GM18498 (cell line): ENCODE measurements around the gene FATE1.

Source experiments
- ATAC-seq: cut with Tn5 transposase; IDR thresholded peaks from one replicate; pipeline ENCODE4 v1.9.1; 2021; ENCODE audit warnings: mild to moderate bottlenecking, moderate library complexity; ENCODE audit not compliant: unreplicated experiment

Gene FATE1

DNA sequence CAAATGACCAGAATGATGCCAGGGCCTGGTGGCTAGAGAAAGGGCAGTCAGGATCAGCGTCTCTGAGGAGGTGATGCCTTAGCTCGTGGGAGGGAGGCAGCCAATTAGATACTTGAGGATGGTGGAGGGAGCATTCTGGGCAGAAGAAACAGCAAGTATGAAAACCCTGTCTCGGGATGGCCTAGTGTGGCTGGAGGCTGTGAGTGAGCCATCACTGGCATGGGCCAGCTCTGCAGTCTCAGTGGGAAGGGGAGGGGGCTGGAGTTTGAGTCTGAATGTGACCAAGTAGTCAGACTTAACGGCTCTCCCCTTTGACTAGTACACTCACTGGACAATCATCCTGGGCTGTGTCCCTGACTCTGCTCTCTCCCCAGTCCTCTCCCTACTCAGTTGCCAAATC is 25.8 kb downstream of the FATE1 start:
- no peak for ATAC-seq

DNA sequence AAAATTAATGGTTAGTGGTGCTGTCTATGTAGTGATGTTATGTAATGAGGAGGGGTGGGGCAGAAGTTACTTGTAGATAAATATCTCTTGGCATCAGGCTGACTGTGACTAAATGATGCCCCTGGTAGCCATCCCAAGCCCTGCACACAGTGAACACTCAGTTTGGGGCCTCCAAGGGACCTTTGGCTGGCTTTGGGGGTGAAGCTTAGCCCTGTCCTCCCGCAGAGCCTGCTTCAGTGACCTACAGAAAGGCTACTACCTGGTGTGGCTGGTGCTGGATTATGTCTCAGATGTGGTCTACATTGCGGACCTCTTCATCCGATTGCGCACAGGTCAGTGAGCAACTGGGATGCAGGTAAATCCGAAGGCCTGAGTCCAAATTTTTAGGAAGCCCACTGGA is 26.5 kb downstream of the FATE1 start:
- ATAC-seq: no peak

DNA sequence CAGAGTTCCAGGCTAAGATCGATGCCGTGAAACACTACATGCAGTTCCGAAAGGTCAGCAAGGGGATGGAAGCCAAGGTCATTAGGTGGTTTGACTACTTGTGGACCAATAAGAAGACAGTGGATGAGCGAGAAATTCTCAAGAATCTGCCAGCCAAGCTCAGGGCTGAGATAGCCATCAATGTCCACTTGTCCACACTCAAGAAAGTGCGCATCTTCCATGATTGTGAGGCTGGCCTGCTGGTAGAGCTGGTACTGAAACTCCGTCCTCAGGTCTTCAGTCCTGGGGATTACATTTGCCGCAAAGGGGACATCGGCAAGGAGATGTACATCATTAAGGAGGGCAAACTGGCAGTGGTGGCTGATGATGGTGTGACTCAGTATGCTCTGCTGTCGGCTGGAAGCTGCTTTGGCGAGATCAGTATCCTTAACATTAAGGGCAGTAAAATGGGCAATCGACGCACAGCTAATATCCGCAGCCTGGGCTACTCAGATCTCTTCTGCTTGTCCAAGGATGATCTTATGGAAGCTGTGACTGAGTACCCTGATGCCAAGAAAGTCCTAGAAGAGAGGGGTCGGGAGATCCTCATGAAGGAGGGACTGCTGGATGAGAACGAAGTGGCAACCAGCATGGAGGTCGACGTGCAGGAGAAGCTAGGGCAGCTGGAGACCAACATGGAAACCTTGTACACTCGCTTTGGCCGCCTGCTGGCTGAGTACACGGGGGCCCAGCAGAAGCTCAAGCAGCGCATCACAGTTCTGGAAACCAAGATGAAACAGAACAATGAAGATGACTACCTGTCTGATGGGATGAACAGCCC is 28.0 kb downstream of the FATE1 start:
- no peak for ATAC-seq

DNA sequence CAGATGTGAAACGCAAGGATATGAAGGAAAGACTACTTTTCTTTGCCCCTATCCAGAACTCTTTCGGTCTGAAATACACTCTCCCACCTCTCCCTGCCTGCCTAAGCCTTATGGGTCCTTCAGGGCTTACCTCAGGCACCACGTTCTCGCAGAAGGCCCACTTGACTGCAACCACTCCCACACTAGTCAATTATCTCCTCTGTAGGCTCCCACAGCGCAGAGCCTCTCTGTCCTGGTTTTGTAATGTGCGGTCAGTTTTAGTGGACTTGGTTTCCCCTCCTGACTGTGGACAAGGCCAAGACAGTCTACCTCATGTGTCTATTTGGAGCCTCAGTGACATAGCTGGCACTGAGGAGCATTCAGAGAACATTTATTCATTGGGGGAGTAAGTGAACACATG is 29.8 kb downstream of the FATE1 start:
- ATAC-seq: no peak

DNA sequence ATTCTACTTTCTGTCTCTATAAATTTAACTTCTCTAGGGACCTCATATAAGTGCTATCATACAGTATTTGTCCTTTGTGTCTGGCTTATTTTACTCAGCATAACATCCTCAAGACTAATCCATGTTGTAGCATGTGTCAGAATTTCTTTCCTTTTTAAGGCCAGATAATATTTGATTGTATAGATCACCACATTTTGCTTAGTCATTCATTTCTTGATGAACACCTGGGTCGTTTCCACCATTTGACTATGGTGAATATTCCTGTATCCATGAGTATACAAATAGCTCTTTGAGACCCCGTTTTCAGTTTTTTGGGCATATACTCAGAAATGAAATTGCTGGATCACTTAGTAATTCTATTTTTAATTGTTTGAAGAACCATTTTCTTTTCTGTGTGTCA is 30.7 kb downstream of the FATE1 start:
- no peak for ATAC-seq

DNA sequence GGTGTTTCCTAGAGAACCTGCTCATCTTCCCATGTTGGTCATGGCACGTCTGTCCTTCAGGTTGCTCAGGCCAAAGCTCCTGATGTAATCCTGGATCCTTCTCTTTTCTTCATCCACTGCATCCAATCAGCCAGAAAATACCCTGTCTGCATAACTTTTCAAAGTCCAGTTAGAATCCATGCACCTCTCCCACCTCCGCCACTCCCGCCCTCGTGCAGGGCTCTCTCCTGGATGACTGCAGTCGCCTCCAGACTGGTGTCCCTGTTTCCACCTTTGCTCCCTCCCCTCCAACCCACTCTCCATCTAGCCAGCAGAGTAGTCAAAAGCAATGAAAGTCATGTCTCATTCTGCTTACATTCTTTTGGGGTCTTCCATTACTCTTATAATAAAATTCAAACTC is 34.7 kb downstream of the FATE1 start:
- no peak for ATAC-seq

DNA sequence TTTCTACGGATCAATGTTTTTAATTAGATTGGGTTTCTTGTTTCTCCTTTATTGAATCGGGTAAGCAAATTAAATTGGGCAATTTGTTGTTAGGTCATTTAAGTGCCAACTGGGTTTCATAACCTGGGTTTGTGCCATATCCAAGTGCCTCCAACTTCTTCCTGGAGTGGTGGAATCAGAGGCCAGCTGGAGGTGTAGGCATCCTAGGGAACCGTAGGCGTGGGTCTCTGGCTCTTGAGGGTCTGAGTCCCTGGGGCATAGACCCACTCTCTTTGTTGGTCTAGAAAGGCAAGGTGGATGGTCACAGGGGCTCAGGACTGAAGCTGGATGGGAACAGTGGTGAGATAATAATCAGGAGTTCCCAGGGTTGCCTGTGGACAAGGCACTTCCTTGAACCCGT is 37.0 kb downstream of the FATE1 start:
- no peak for ATAC-seq

DNA sequence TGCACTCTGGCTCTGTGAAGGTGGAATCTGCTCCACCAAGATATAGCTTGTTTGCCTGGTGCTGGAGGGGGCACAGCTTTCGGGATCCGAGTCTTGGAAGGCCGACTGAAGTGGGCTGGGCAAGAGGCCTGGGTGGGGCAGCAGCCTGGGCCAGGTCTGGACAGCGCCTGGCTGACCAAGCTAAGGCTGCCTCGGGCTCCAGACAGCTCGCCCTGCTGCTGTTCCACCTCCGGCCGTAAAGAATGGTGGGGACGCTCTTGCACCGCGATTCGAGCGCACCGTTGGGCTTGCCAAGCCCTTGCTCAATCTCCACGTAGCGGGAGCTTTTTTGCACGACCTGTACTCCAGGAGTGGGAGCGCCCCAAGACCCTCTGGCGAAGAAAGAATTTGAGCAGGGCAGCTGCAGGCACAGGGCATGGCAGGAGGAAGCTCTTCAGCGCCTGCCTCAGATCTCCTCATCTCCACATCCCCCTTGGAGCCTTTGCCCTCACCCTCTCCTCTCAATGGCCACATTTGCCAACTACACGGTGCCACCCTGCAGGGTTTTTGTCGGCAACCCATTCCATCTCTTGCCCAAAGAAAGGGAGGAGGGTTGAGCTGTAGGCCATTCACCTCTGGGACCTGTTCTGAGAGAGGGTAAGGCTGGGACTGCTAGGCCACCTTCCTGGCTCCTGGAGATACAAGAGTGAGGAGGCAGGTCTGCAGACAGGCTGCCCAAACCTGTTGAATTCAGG is 37.6 kb downstream of the FATE1 start:
- ATAC-seq: no peak

DNA sequence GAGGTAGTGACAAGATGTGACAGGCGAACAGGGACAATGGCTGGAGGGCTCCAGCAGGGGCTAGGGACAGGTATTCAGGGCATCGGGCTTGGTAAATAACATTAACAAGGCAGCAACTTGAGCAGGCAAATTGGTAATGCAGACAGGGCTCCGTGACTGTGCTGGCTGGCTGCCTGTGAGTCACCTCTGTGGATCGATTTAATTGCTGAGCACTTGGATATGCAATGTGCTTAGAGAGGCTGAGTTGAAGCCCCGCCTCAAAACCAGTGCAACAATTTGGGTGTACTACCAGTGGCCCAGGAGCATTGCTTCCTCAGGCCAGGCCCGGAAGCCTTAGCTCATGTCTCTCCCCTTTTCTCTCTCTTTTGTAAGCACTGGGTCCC is 38.2 kb downstream of the FATE1 start:
- ATAC-seq: no peak

DNA sequence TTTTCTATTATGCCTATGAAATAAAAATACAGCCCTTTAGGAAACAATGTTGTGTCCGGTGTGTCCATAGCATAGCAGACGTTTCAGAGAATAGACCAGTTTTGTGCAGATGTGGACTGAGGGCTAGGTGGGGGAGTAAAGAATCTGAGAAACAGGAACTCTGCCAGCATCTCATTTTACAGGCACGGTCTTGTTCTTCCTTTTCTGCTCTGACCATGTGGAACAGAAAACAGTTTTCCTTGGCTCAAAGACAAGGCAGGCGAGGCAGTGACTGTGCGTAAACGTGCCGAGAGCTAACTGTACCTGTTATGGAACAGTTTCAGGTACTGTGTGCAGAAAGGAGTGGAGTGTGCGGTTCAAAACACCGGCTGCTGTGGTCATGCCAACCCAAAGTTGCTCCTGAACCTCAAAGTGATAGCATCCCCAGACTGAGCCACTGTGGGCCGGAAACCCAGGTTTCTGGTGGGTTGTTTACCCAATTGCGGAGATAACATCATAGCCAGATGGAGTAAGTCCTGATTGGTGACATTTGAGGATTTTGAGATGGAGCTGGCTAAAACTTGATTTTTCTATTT is 38.9 kb downstream of the FATE1 start:
- no peak for ATAC-seq

DNA sequence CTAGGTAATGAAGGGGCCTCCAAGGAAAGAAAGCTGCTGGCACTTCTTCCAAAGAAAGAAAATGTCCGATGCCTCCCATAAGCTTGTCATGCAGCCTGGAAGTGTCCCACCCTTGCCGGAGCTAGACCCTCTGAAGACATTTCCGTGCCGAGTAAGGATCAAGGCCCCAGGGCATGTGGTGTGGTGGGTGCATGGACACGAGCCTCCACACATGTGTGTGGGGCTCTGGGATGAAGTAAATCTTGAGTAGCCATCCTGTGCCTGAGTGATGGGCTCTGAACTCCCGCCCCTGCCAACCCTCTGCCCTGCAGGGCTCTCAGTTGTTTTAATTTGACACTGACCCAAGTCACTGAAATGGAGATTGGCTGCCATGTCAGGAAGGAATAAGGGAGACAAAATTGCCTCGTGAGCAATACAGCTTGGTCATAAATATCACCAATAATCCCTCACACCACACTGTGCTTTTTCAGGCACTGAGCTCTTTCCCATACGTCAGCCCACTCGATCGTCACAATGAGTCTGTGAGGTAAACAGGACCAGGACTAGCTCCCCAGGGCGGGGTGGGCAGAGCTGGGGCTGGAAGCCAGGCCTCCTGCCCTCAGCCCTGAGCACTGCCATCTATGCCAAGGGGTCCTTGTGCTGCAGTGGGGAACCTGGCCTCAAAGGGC is 43.3 kb downstream of the FATE1 start:
- no peak for ATAC-seq

DNA sequence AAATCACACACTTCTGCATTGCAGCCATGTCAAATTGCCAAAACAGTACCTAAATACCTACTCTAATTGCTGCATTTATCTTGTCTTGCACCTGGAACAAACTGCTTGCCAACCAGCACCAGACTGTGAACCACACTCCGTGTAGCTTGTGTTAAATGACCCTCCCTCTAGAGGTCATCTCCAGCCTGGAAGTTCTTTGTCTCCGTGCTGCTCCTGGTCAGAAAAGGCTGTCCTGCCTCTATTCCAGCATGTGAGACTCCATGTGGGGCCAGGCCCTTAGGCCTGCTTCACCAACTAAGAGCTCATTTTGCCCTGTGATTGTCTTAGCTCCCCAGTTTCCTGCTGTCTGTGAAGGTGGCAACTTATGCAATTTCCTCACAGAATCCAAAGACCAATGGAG is 47.0 kb downstream of the FATE1 start:
- no peak for ATAC-seq

DNA sequence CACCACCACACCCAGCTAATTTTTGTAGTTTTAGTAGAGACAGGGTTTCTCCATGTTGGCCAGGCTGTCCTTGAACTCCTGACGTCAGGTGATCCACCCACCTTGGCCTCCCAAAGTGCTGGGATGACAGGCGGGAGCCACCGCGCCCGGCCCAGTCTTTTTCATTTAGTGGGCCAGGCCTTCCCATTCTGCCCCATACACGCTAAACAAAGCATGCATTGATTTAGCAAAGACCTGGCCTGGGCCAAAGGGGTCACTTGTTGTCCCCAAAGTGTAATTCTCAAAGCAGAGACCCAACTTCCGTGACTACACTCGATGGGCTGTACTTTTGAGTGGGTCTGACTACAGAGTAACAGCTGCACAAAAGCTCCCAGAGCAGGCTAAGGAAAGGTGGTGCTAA is 47.9 kb downstream of the FATE1 start:
- no peak for ATAC-seq

DNA sequence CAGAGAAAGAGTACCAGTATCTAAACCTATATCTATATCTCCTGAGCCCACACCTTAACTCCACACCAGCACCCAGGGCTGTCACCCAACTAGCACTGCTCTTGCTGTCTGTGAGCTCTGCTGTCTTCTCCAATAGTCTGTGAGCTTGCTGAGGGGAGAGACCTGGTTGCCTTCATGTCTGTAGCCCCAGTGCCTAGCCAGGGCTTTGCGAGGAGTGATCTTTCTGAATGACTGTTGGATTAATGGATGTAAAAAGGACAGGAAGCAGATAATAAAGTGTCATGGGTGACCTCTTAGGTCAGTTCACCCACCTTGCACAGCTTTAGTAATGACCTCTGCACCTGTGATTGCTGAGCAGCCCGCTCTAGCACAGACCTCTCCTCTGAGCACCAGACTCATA is 49.2 kb downstream of the FATE1 start:
- ATAC-seq: no peak

DNA sequence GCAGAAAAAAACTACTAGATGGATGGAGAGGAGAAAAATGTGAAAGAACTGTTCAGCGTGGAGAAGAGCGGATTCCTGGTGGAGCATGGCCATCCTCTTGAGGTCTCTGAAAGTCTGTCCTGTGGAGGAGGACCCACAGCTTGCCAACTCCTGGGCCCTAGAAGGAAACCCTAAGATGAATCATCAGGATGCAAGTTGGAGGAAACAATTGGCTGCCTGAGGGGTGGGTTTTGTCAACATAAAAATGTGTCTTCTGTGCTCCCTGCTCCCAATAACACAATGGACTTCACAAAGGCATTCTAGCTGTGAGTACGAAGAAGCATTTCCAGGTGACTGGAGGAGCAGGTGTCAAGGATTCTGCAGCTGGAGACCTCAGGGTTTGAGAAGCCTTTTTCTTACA is 55.9 kb downstream of the FATE1 start:
- no peak for ATAC-seq
